ENCODE measurements around the gene NRARP. TPM values are rescaled to one million over a fixed set of nuclear protein-coding genes. Genes with fewer than 3 reads are reported as not detected.

The NRARP gene
- total RNA-seq, 2 experiments from 2014 or later, result 0.96 to 1.4 TPM

DNA sequence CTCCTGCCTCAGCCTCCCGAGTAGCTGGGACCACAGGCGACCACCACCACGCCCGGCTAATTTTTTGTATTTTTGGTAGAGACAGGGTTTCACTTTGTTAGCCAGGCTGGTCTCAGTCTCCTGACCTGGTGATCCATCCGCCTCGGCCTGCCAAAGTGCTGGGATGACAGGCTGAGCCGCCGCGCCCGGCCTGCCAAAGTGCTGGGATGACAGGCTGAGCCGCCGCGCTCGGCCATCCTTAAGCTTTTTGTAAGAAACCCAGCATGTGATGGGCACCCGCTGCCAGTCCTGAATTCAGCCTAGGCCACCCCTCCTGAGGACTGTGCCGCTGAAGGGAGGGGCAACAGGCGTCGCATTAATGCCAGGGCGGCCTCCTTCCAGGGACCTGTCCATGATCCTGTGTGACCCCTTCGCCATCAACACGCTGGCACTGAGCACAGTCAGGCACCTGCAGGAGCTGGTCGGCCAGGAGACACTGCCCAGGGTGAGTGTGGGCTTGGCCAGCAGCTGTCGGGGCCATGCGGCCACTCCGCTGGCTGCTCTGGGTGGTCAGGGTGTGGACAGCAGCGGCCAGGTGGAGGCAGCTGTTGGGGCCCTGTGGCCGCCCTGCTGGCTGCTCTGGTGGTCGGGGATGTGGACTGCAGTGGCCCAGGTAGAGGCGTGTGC is 36.4 kb downstream of the NRARP start:
- H3K27me3 Mint-ChIP-seq, result no peaks in the 10 kb centered on the region
- no peak overlapping the region for H3K27ac Mint-ChIP-seq
- Histone ChIP-seq H3K27ac (ENCODE audit: low read depth in 1 of 2, low read length in 2 of 2) (no peak overlapping the region), H3K4me3 (ENCODE audit: low read length) (no peak overlapping the region), H3K9me3 (ENCODE audit: control insufficient read depth in 1 of 2, insufficient read depth in 1 of 2, low read length in 2 of 2) (no peaks in the 10 kb centered on the region), H3K4me1 (ENCODE audit: insufficient read depth, low read length) (no peaks in the 10 kb centered on the region), H3K36me3 (ENCODE audit: insufficient read depth, low read length) (peaks cover 52% of the 10 kb centered on the region), H3K27me3 (ENCODE audit: control insufficient read depth in 1 of 2, insufficient read depth in 2 of 2, low read length in 2 of 2) (no peaks in the 10 kb centered on the region)
- H3K36me3 Mint-ChIP-seq (ENCODE audit: low read depth), result peaks cover 48% of the 10 kb centered on the region
- intact Hi-C loops (cut with DNase I, micrococcal nuclease), result no loop called here
- TF ChIP-seq, protein P1, sequence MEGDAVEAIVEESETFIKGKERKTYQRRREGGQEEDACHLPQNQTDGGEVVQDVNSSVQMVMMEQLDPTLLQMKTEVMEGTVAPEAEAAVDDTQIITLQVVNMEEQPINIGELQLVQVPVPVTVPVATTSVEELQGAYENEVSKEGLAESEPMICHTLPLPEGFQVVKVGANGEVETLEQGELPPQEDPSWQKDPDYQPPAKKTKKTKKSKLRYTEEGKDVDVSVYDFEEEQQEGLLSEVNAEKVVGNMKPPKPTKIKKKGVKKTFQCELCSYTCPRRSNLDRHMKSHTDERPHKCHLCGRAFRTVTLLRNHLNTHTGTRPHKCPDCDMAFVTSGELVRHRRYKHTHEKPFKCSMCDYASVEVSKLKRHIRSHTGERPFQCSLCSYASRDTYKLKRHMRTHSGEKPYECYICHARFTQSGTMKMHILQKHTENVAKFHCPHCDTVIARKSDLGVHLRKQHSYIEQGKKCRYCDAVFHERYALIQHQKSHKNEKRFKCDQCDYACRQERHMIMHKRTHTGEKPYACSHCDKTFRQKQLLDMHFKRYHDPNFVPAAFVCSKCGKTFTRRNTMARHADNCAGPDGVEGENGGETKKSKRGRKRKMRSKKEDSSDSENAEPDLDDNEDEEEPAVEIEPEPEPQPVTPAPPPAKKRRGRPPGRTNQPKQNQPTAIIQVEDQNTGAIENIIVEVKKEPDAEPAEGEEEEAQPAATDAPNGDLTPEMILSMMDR (IDR thresholded peaks at IDR 0.05), result no peak
- no peaks in the 10 kb centered on the region for H3K4me1 Mint-ChIP-seq (ENCODE audit: low read depth)
- H3K4me3 Mint-ChIP-seq, result no peak overlapping the region
- DNase-seq (peak in 1 of 14 experiments; percentile 19), ATAC-seq (ENCODE audit: poor library complexity) (no peak)
- ChIA-PET CTCF (no interaction called here), POLR2A (interaction anchor here (0.7 to 1.3 kb wide), 2 partner anchors 10 to 12 kb away, joined by 4 to 6 read pairs; partner anchors contain the start of genes NELFB and TOR4A)
- H3K9me3 Mint-ChIP-seq, result no peaks in the 10 kb centered on the region

DNA sequence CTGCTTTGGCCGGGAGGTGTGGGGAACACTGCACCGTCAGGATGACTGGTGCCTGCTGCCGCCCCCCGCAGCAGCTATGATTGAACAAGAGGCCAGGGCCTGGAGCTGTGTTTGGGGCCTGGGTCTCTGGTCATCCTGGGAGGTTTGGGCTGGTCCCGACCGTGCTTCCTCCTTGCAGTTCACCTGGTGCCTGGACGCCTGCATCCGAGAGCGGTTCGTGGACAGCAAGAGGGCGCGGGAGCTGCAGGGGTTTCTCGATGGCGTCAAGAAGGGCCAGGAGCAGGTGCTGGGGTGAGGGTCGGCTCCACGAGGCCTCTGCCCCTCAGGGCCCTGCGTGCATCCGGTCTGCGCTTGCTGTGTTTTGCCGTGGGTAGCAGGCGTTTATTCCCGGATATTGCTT is 38.0 kb downstream of the NRARP start:
- Mint-ChIP-seq H3K9me3 (no peaks in the 10 kb centered on the region), H3K4me1 (ENCODE audit: low read depth) (no peaks in the 10 kb centered on the region), H3K36me3 (ENCODE audit: low read depth) (peaks cover 42% of the 10 kb centered on the region), H3K27me3 (no peaks in the 10 kb centered on the region), H3K4me3 (no peak overlapping the region), H3K27ac (no peak overlapping the region)
- intact Hi-C loops (cut with DNase I, micrococcal nuclease), result no loop called here
- TF ChIP-seq, protein P1 (IDR thresholded peaks at IDR 0.05), result no peak
- Histone ChIP-seq H3K36me3 (ENCODE audit: insufficient read depth, low read length) (peaks cover 44% of the 10 kb centered on the region), H3K9me3 (ENCODE audit: control insufficient read depth in 1 of 2, insufficient read depth in 1 of 2, low read length in 2 of 2) (no peaks in the 10 kb centered on the region), H3K27me3 (ENCODE audit: control insufficient read depth in 1 of 2, insufficient read depth in 2 of 2, low read length in 2 of 2) (no peaks in the 10 kb centered on the region), H3K4me3 (ENCODE audit: low read length) (no peak overlapping the region), H3K4me1 (ENCODE audit: insufficient read depth, low read length) (no peaks in the 10 kb centered on the region), H3K27ac (ENCODE audit: low read depth in 1 of 2, low read length in 2 of 2) (no peak overlapping the region)
- CTCF ChIA-PET, result no interaction called here
- ATAC-seq (ENCODE audit: poor library complexity) (no peak), DNase-seq (no peak)
- POLR2A ChIA-PET, result no interaction called here

DNA sequence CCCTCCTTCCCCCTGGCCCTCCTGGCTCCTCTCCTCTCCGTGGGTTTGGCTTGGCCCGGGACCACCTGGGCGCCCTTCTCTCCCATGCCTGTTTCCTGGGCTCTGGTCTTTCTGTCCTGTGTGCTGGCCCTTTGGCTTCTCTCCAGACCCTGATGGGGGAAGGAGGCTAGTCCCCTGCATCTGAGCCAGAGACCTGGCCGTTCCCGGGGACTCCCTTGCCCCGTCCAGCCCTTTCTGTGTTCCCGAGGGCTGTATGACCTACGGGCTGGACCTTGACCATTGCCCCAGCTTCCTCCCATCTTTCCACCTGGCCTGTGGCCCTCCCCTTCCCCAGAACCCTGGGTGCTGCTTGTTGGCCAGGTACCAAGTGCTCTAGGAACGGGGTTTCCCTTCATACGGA is 38.6 kb downstream of the NRARP start:
- no peaks in the 10 kb centered on the region for H3K4me1 Mint-ChIP-seq (ENCODE audit: low read depth)
- Histone ChIP-seq H3K4me3 (ENCODE audit: low read length) (no peak overlapping the region), H3K27ac (ENCODE audit: low read depth in 1 of 2, low read length in 2 of 2) (no peak overlapping the region), H3K9me3 (ENCODE audit: control insufficient read depth in 1 of 2, insufficient read depth in 1 of 2, low read length in 2 of 2) (no peaks in the 10 kb centered on the region), H3K36me3 (ENCODE audit: insufficient read depth, low read length) (peaks cover 44% of the 10 kb centered on the region), H3K4me1 (ENCODE audit: insufficient read depth, low read length) (no peaks in the 10 kb centered on the region), H3K27me3 (ENCODE audit: control insufficient read depth in 1 of 2, insufficient read depth in 2 of 2, low read length in 2 of 2) (no peaks in the 10 kb centered on the region)
- no peak overlapping the region for H3K4me3 Mint-ChIP-seq
- ATAC-seq (ENCODE audit: poor library complexity) (no peak), DNase-seq (no peak)
- CTCF ChIA-PET, result no interaction called here
- POLR2A ChIA-PET, result no interaction called here
- H3K36me3 Mint-ChIP-seq (ENCODE audit: low read depth), result peaks cover 40% of the 10 kb centered on the region
- no peaks in the 10 kb centered on the region for H3K9me3 Mint-ChIP-seq
- H3K27me3 Mint-ChIP-seq, result no peaks in the 10 kb centered on the region
- no peak overlapping the region for H3K27ac Mint-ChIP-seq
- TF ChIP-seq, protein P1 (IDR thresholded peaks at IDR 0.05), result no peak
- intact Hi-C loops (cut with DNase I, micrococcal nuclease), result loop anchor here in 1 of 2 experiments (2.0 kb wide), 1 partner anchor 27 kb away; no protein-coding TSS in a partner anchor
